GM18858 (cell line): Measurements from ENCODE around the gene TTC28.

ENCODE experiments used
- ATAC-seq: cut with Tn5 transposase; IDR thresholded peaks from one replicate; pipeline ENCODE4 v1.9.1; 2021; ENCODE audit not compliant: unreplicated experiment

The TTC28 gene

DNA sequence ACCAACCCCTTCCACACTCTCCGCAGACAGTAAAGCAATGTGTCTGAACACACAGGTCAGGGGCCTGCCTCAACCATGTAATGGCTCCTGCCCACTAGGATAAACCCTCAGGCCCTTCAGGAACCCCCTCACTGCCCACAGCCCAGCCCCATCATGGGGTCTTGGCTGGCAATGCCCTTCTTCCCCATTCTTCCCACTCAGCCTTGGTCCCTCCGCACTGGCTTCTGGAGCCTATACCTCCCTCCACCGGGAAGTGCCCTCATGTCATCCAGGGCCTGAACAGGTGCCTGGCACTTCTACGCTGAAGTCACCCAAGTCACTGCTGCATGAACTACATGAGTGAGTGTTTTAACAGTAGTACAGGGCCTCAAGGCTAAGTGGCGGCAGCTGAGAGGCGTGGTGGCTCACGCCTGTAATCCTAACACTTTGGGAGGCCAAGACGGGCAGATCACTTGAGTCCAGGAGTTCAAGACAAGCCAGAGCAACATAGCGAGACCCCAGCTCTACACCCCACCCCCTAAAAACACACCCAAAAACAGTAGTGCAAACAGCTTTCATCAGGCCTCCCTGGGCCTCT, 685.8 kb downstream of the TTC28 start:
- ATAC-seq: no peak

DNA sequence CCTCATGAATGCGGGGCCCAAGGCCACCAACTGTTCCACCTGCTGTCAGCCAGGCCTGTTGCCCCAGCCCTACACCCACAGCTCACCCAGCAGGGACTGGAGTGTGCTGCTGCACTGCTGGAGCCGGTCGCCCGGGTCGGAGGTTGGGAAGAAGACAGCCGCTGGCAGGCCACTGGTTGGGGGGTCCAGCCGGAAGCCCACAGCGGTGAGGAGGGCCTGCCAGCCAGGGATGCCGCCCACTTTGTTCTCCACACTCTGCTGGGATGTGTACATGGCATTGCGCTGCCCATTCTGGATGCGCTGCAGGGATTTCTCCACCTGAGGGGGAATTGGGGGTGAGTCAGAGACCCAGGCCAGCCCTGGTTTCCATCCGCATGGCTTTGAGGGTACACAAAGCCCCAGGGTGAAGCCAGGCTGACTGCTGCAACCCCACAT, 686.4 kb downstream of the TTC28 start:
- no peak for ATAC-seq

DNA sequence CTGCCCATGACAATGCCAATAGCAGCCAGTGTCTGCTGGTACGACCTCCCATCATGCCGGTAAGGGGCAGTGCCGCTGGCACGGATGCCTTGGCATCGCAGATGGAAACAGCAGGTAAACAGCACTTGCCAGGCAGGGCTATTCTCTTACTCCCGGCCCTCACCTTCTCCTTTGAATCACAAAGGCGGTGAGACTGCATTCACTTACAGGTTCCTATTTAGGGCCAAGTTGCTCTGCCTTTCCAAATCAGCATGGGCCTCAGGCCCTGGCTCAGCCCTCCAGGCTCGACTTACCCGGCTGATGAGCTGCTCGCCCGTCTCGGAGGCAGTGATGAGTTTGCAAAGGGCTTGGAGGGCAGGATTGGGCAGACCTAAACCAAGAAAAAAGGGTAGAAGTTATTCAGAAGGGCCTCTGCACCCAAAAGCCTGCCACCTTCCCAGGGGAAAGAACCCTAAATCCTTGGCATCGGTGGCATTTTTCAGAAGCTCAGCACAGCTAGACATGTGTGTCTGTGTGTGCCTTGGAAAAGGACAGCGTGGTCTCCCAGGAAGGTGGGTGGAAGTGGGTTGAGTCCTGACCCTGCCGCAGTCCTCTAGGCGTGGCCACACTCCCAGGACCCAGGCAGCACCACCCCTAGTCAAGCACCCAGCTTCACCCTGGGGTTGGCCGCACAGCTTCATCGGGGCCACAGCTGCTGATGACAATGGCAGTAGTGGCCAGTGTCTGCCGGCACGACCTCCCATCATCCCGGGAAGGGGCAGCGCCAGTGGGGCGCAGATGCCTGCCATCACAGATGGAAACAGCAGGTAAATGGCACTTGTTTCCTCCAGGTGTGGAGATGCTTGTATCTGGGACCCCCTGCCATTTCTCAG, 687.1 kb downstream of the TTC28 start:
- no peak for ATAC-seq

DNA sequence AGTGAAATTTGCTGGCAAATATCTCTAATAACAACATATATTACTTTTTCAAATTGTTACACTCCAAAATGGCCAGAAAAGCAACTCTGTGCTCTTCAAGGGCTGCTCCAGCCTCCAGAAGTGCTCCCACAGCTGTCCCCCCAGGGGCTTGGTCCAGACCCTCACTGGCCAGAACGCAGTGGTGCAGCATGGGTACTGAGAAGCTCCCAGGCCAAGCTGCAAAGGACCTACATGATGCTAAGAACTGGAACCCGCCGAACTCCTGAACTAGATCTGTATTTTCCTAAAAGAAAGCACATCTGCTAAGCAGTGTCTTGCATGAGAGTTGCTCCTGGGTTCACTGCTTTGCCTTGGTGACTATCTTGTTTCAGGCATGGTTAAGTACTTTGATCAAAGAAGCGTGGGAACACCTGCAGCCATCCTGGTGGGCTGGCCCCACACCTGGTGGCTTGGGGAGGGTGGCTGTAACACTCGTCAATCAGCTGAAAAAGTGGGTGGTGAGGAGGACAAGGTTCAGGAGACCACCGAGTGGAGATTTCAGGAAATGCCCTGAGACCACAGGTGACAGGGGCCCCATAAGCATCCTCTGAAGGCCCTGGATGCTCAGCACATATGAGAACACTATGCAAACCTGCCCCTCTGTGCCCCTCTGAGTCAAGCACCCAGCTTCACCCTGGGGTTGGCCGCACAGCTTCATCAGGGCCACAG, 687.9 kb downstream of the TTC28 start:
- no peak for ATAC-seq

DNA sequence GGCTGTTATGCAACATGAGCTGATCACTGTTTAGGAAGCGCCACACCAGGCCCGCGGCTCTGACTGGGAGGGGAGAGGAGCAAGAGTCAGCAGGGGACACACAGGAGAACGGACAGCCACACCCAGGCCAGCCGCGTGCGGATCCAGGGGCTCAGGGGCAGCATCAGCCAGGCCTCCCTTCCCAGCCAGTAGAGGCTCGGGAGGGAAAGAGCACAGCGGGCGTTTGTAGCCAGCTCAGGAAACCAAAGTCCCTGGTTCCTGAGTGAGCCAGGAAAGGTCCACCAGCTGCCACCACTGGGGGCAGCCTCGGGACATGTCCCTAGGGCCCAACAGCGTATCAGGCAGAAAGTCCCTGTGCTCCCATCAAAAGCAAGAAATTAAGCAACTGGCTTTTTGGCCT, 688.8 kb downstream of the TTC28 start:
- no peak for ATAC-seq

DNA sequence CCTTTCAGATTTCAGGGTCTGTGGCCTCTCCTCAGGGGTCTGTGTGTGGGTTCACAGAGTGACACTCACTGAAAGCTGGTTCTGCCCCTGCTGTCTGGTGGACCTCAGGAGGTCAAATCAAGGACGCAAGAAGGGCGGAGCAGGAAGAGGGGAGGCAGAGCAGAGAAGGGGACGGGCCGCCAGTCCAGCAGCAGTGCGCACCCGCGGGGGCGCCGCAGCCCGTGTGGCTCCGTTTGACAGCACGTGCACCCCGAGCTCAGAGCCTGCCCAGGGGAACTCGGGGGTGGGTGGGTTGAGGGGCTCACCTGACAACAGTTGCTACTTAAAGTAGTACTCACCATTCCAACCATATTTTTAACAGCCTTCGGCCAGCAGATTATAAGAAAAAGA, 689.2 kb downstream of the TTC28 start:
- no peak for ATAC-seq

DNA sequence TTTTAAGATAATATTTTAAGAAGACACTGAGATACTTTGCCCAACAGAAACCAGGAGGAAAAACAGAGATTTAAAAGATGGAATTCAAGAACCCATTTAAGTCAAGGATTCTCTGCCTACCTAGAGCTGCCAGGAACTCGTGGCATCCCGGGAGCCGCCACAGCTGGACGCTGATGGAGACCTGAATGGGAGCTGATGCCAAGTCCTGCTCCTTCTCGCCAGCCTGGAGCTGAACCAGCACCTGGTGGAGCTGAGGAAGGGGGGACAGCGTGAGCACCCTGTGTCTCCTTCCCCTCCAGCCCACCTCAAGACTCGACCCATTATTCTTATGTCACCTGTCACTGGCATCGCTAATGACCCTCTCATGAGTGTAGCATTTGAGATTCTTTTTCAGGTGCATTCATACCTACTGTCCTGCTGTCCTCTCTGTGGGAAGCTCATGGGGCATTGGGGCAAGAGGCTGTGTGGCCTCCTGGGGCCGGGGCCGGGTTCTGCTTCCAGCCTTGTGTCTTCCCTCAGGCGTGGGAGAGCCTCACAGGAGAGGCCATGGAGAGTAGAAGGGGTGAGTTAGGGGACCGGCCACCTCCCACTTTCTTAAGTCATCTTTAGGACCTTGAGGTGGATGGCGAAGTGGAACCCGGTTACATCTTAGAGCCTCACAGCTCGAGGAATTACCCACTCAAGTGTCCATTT, 689.7 kb downstream of the TTC28 start:
- ATAC-seq: no peak

DNA sequence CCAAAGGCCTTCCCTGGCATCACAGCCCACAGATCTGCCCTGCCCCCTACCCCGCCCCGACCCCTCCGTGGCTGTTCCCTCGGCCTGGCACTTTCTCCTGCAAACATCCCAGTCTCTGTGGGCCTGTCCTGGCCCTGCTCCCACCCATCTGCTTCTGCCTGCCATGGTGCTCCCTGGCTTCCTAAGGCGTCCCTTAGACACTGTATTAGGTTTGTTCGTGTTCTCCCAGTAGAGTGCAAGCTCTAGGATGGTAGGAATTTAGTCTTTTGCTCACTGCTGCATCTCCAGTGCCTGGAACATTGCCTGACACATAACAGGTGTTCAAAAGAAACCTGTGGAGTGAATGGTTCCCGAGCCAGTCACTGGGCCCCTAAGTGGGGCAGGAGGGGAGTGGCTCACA, 690.9 kb downstream of the TTC28 start:
- ATAC-seq: no peak

DNA sequence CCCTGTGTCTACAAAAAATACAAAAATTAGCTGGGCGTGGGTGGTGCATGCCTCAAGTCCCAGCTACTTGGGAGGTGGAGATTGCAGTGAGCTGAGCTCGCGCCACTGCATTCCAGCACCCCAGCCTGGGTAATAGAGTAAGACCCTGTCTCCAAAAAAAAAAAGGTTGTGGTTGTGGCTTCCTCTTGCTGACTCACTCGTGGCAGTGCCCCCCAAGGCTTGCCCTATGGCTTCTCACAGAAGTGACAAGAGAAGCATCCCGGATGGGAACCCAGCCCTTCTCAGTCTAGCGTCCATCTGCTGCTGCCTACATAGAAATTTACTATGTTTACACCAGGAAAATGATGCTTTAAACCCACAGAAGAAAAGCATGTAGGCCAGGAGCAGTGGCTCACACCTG, 692.1 kb downstream of the TTC28 start:
- no peak for ATAC-seq

DNA sequence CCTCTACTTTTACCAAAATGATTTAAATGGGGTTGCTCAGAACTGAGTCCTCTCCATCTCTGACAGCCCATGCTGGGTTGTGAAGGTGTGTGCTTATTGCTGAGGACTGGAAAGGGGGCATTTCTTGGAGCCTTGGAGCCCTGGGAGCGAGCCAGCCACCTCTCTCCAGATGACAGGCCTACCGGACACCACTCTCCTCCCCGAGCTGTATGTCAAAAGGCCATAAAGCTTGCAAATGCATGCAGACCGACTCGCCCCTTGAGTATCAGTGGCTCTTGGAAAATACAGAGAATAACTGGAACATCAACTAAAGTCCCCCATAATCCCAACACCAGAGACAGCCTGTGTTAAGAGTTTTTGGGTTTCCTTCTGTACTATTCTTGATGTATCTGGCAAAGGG, 692.7 kb downstream of the TTC28 start:
- no peak for ATAC-seq

DNA sequence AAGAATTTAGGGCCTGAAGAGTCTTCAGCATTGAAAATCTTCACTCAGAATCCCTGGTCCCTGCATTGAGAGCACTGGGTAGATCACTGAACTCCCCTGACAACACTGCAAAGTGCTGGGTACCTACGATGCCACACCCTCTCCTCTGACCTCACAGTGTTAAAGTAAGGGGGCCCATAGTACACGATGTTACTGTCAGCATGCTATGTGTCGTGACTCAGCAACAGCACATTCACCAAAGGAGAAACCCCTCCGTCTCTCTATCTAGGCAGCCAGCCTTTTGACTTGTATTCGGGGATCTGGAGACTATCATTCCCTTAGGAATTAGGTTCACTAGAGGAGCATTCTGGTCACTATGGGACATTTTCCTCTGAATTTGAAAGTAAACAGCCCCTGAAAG, 693.2 kb downstream of the TTC28 start:
- ATAC-seq: no peak

DNA sequence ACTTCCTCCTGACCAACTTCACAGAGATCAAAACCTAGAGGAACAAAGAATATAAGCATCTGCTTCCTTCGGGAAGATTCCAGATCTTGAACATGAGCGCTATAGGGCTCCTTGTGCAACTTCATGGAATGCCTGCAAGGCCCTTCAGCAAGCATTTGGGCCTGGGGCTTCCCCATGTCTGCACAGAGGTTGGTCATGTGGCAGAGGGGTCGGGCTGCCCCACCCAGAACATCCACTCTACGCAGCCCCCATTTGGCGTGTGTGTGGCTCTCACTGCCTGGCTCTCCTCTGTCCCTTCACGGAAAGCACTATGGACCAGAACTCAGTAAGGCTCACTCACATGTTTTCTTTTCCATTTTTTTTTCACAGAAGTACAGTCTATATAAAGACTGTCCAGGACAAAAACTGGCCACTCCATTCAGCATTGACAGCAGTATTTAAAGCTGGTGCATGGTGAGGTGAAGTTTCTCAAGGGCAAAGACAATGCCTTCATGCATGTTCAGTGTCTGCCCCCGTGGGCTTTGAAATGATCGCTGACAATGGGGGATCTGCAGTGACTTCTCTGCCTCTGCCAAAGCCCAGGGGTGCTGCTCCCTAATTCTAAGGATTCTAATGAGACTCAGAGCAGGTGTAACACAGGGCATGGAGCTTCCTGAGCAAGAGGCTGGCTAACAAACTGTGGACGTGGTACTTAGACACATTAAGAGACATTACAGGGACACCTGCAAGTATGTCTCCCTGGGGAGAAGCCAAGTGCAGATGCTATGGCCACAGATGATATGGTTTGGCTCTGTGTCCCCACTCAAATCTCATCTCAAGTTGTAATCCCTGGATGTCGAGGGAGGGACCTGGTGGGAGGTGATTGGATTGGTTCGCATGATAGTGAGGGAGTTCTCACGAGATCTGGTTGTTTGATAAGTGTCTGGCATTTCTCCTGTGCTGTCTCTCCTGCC, 694.0 kb downstream of the TTC28 start:
- no peak for ATAC-seq

DNA sequence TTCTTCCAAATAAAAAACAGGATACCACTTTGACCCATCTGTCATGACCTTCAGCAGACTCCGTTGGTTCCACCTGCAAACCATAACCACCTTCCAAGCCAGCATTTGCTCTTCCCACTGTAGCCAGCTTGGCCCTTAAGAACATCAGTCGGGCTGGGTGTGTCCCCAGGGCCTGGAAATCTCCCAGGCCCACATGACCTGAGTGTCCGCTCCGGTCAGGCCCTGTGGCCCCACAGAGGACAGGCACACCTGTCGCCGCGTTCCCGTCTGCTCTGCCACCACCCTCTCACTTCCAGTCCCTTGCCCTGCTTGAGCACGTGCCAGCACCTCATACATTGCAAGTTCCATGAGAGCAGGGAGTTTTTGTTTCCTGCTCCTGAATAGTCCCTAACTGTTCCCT, 694.9 kb downstream of the TTC28 start:
- ATAC-seq: no peak

DNA sequence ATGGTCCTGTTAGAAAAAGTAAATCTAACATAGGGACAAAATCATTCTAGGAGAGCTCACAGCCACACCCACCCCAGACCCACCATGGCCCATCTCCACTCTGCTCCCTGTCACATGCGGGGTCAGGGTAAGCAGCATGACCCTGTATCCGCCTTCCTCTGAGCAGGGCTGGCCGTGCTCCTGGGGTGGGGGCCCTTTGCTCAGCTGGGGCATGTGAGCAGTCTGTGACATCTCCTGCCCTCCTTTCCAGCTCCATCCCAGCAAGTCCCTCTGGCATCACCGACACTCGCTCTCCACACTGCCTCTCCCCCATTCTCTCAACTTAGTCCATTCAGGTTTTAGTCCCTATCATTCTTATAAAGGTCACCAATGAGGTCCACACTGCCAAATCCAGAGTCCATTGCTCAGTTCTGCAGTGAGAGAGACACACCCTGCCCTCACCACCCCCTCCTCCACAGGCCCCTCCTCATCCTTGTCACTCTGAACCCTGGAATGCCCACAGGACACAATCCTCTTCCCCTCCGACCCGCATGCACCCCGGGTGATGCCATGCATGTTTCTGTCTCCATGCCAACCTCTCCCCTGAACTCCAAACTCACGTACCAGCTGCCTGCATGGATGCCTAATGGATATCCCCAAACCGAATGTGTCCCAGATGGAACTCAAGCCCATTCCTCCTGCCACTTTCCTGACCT, 695.5 kb downstream of the TTC28 start:
- ATAC-seq: no peak

DNA sequence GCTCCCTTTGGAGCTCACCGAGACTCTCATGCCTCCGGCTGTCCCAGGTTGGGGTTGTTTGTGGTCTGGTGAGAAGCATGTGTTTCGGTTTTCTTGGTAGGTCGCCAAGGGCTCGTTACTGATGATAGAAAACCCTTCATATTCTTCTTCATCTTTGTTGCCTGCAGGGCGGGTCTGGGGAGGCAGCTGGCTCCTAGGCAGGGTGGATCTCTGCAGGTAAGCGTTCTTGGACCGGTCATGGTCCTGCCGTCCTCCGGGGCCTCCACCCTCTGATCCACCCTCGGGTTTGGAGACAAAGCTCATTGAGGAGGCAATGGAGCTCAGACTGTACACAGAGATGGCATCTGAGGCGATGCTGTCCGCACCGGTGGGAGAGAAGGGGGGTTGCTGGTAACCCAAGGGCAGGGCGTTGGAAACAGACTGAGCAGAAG, 696.3 kb downstream of the TTC28 start:
- no peak for ATAC-seq

DNA sequence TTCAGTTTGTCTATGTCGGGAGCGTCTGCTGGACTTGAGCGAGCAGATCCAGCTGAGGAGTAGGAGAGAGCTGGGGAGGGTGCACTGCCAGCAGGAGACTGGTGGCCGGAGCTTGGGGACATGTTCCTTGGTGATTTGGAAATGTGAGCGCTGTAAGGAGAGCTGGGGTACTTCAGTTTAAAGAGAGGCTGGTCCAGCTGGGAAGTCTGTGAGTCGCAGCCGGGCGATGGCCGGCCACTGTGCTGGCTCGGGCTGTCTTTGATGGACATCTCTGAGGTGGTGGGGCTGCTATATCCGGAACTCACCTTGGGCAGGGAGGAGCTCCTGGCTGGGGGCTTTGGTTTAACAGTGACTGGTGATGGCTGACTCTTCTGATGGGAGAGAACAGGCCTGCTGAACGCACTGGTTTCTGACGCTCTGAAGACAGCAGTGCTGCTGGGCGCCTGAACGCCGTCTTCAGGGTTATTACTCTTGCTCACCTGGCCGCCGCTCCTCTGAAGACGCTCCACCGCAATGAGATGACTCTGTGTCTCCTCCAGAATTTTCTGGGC, 696.9 kb downstream of the TTC28 start:
- no peak for ATAC-seq

DNA sequence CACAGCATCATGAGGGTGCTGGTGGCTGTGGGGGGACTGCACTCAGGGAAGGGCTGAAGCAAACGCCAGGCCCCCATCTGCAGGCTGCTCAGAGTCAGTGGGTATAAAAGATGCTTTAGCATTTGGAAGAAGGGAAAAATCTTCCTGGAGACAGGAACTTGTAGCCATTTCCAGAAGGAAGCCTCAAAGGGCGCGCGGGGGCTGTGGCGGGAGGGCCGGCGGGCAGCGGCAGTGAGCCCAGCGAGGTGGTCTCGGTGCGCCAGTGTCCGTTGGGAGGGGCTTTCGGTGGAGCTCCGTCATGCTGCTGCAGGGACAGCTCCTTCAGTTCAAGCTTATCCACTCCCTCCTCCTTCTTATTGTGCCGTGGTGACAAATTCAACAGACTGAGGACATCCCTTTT, 697.5 kb downstream of the TTC28 start:
- ATAC-seq: no peak

DNA sequence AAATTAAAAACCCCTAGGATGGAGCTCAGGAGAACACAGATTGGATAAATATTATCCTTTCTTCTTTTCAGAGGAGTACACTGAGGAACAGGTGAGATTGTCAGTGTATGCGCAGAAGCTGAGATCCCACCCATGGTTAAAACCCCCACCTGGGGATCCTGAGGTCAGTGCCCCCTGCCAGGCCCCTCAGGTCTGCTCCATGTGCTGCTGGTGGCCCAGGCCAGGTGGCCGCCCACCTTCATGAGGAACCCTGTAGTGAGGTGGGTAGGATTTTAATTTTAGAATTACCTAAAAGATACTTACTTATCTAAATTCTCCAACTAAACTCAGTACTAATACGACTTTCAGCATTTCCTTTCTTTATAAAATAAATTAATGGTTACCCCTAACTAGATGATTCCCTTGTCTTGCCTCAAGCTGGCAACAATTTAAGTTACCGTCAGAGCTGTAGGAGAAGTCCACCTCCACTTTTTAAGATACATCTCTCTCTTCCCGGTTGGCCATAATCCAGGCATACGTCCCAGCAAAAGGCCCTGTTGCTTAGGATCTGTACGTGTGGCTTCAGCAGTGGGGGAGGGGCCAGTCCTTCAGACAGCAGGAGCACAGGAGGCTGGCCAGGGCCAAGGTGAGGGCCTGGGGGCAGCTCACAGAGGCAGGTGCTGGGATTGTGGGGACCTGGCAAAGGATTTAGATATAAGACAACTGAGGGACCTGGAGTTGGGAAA, 699.1 kb downstream of the TTC28 start:
- ATAC-seq: no peak

DNA sequence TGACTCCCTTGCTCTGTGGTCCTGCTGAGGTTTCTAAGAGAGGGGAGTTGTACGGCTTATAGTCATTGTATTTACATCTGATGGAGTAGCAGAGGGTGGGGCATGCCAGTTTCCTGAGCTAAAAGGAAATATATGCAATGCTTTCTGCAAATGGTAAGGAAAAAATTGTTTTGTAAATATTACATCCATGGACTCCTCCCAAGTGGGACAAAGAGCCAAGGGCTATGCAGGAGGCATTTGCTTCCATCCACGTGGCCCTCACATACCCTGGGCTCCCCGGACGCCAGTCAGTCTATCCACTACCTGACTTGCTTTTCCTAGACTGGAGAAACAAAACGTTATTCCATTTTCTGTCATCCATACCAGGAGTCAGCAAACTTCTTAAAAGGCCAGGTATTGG, 700.8 kb downstream of the TTC28 start:
- ATAC-seq: no peak
